ENCODE results near the gene DLG1. TPM values are rescaled to one million over a fixed set of nuclear protein-coding genes. Genes with fewer than 3 reads are reported as not detected.
A peak's percentile ranks its signal among the peaks of the same experiment; 100 is the strongest.

DLG1 gene
- total and polyA plus RNA-seq, 12 donors: 20.7 to 97.4 (median 54.0) TPM

GRCh38 chr3:197014942-197015575 is 283.4 kb downstream of the DLG1 start:
- Histone ChIP-seq H3K36me3 (no peaks in the 10 kb centered on the region), H3K27me3 (no peaks in the 10 kb centered on the region), H3K4me3 (no peak overlapping the region), H3K27ac (no peak overlapping the region), H3K9me3 (no peaks in the 10 kb centered on the region), H3K4me1 (peaks cover 0 to 8% (median 0%) of the 10 kb centered on the region in 9 donors)
- ATAC-seq (peak in 1 of 8 donors; percentile 29), DNase-seq (no peak)
- intact Hi-C loops (cut with DNase I): no loop called here
- no peak for TF ChIP-seq CTCF (IDR thresholded peaks at IDR 0.05)
- 93 to 95% methylated on average over 22 of the region's 22 CpGs for WGBS, 2 donors

DNA sequence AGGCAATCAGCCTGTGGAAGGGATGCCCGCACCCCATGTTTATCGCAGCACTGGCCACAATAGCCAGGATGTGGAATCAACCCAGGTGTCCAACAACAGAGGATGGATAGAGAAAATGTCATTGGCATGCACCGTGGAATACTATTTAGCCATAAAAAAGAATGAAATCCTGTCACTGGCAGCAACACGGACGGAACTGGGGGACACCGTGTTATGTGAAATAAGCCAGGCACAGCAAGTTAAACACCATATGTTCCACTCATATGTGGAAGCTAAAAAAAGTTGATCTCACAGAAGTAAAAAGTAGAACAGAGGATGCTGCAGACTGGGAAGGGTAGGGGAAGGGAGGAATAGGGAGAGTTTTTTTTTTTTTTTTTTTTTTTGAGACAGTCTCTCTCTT is 284.4 kb downstream of the DLG1 start:
- TF ChIP-seq CTCF (IDR thresholded peaks at IDR 0.05): no peak
- no peaks in the 10 kb centered on the region for H3K27me3 ChIP-seq
- no peak overlapping the region for H3K4me3 ChIP-seq
- DNase-seq (no peak), ATAC-seq (no peak)
- H3K9me3 ChIP-seq: no peaks in the 10 kb centered on the region
- H3K4me1 ChIP-seq: peaks cover 0 to 8% (median 0%) of the 10 kb centered on the region in 9 donors
- WGBS, 2 donors: 95 to 96% methylated on average over 6 of the region's 6 CpGs
- intact Hi-C loops (cut with DNase I): no loop called here
- no peaks in the 10 kb centered on the region for H3K36me3 ChIP-seq
- no peak overlapping the region for H3K27ac ChIP-seq

DNA sequence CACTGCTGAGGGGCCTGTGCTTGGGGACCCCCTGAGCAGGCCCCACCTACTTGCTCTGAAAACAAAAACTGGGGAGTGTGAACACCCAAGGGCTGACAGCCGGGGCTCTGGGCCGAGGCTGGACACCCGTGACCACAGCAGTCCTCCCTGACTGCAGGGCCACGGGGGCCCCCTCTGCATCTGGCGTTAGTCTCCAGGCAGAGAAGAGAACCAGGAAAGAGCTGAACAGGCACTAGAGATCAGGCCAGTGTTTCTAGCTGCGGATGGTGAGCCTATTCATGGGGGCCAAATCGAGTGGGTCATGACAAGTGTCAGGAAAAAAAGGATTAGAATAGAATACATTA is 285.9 kb downstream of the DLG1 start:
- Histone ChIP-seq H3K4me3 (no peak overlapping the region), H3K27me3 (no peaks in the 10 kb centered on the region), H3K4me1 (peaks cover 0 to 8% (median 0%) of the 10 kb centered on the region in 9 donors), H3K9me3 (no peaks in the 10 kb centered on the region), H3K36me3 (no peaks in the 10 kb centered on the region), H3K27ac (no peak overlapping the region)
- WGBS, 2 donors: 78 to 95% methylated on average over 7 of the region's 7 CpGs
- ATAC-seq: no peak
- TF ChIP-seq CTCF (IDR thresholded peaks at IDR 0.05): no peak
- intact Hi-C loops (cut with DNase I): no loop called here
- DNase-seq: no peak

GRCh38 chr3:197011780-197012539 is 286.5 kb downstream of the DLG1 start:
- Histone ChIP-seq H3K36me3 (no peaks in the 10 kb centered on the region), H3K4me3 (no peak overlapping the region), H3K9me3 (no peaks in the 10 kb centered on the region), H3K27me3 (no peaks in the 10 kb centered on the region), H3K4me1 (peaks cover 0 to 8% (median 0%) of the 10 kb centered on the region in 9 donors), H3K27ac (no peak overlapping the region)
- WGBS, 2 donors: 85 to 88% methylated on average over 25 of the region's 25 CpGs
- ATAC-seq (no peak), DNase-seq (no peak)
- no peak for TF ChIP-seq CTCF (IDR thresholded peaks at IDR 0.05)
- intact Hi-C loops (cut with DNase I): no loop called here

All from heart right ventricle (tissue), 16 donors.